ENCODE data around the gene REXO2. TPM values are rescaled to one million over a fixed set of nuclear protein-coding genes. Genes with fewer than 3 reads are reported as not detected.

Gene REXO2
- total RNA-seq, 2 experiments from 2014 or later: 87.7 to 88.5 TPM

Other genes starting within 250 kb of the REXO2 start
- not detected for gene NNMT, start 143.1 kb upstream of the REXO2 start, total RNA-seq
- 1 to 10 TPM; 6.3 to 6.5 TPM for gene C11orf71, start 39.0 kb upstream of the REXO2 start, total RNA-seq
- gene RBM7, start 38.8 kb upstream of the REXO2 start, total RNA-seq: 10 to 100 TPM; 35.3 to 39.1 TPM
- not detected for gene NXPE1, start 120.4 kb downstream of the REXO2 start, total RNA-seq
- gene NXPE4, start 156.3 kb downstream of the REXO2 start, total RNA-seq: not detected
- gene NXPE2, start 239.1 kb downstream of the REXO2 start, total RNA-seq: not detected